Fibroblast of lung (primary cell): ENCODE measurements around the gene MSI2. TPM values are rescaled to one million over a fixed set of nuclear protein-coding genes. Genes with fewer than 3 reads are reported as not detected.

Source experiments
- DNase-seq, 2 donors: peaks; one replicate each; pipeline versions ENCODE4 v3.0.0 to v3.0.0-alpha.2; 2010; ENCODE audit warnings: low read depth in 2 of 2
- H2AFZ ChIP-seq: 2 replicates; pipeline ENCODE4 v1.5.1; 2012; ENCODE audit warnings: low read length, control low read depth, inconsistent platforms
- H3K27ac ChIP-seq: 2 replicates; pipeline ENCODE4 v1.5.1; 2011; ENCODE audit warnings: low read length, control low read depth; ENCODE audit not compliant: insufficient read depth
- H3K27me3 ChIP-seq: 2 replicates; pipeline ENCODE4 v1.5.1; 2011; ENCODE audit warnings: mild to moderate bottlenecking, low read length; ENCODE audit not compliant: control insufficient read depth, insufficient read depth
- H3K36me3 ChIP-seq: 2 replicates; pipeline ENCODE4 v1.5.1; 2011; ENCODE audit warnings: low read length; ENCODE audit not compliant: control insufficient read depth, insufficient read depth
- H3K4me1 ChIP-seq: 2 replicates; pipeline ENCODE4 v1.5.1; 2011; ENCODE audit warnings: low read length; ENCODE audit not compliant: control insufficient read depth, insufficient read depth; ENCODE audit errors: extremely low read depth
- H3K4me2 ChIP-seq: 2 replicates; pipeline ENCODE4 v1.5.1; 2011; ENCODE audit warnings: low read length, control low read depth; ENCODE audit not compliant: insufficient read depth; ENCODE audit errors: extremely low read depth
- H3K4me3 ChIP-seq, 4 experiments: fragments of 200-600 bp in 1 of 4; sonication (generic) in 1 of 4; replicated peaks in 1 of 4; 2 replicates each; pipeline ENCODE4 v1.5.1; 2011 to 2016; ENCODE audit warnings: low read length in 4 of 4, low read depth in 3 of 4, mild to moderate bottlenecking in 3 of 4, control low read depth in 2 of 4, inconsistent platforms in 1 of 4, mixed read lengths in 1 of 4; ENCODE audit not compliant: insufficient read depth in 1 of 4; ENCODE audit errors: control extremely low read depth in 1 of 4
- H3K79me2 ChIP-seq: 2 replicates; pipeline ENCODE4 v1.5.1; 2012; ENCODE audit warnings: mild to moderate bottlenecking, low read length, inconsistent platforms; ENCODE audit not compliant: control insufficient read depth, insufficient read depth
- H3K9ac ChIP-seq: 2 replicates; pipeline ENCODE4 v1.5.1; 2011; ENCODE audit warnings: mild to moderate bottlenecking, low read length, control low read depth; ENCODE audit not compliant: insufficient read depth
- H3K9me3 ChIP-seq: 2 replicates; pipeline ENCODE4 v1.5.1; 2012; ENCODE audit warnings: low read depth, low read length; ENCODE audit not compliant: control insufficient read depth, insufficient read depth
- H4K20me1 ChIP-seq: 2 replicates; pipeline ENCODE4 v1.5.1; 2011; ENCODE audit warnings: low read length; ENCODE audit not compliant: control insufficient read depth, insufficient read depth; ENCODE audit errors: extremely low read depth
- EZH2 ChIP-seq: IDR thresholded peaks from 2 replicates; pipeline ENCODE4 v1.5.1; 2012; ENCODE audit warnings: low read length, control low read depth, mild to moderate bottlenecking; ENCODE audit errors: missing control alignments
- polyA plus RNA-seq, 2 donors: library from polyadenylated mRNA; depleted of rRNA in 1 of 2; stranded (reverse) in 1 of 2; unstranded in 1 of 2; fragments of >200 nt; gene quantifications; 2 replicates each; pipeline ENCODE4 v1.2.1, GENCODE V29; 2011 to 2012; ENCODE audit warnings: missing spikeins in 1 of 2
- total RNA-seq: library from RNA; depleted of rRNA; stranded (reverse); fragments of >200 nt; gene quantifications from 2 replicates; pipeline ENCODE4 v1.2.1, GENCODE V29; 2014
- TF ChIP-seq, protein P1 (sequence below), 2 donors: IDR thresholded peaks in 1 of 2; conservative IDR thresholded peaks in 1 of 2; 1 replicate in 1 of 2; 2 replicates in 1 of 2; pipeline ENCODE4 v1.5.1; 2011 to 2012; ENCODE audit warnings: low read length in 2 of 2, control low read depth in 1 of 2, inconsistent platforms in 1 of 2, low read depth in 1 of 2, mild to moderate bottlenecking in 1 of 2

The MSI2 gene
- total and polyA plus RNA-seq, 2 donors (not counting 1 experiment from before 2014, with no cell fraction given) = 6.8 to 14.2 TPM

DNA sequence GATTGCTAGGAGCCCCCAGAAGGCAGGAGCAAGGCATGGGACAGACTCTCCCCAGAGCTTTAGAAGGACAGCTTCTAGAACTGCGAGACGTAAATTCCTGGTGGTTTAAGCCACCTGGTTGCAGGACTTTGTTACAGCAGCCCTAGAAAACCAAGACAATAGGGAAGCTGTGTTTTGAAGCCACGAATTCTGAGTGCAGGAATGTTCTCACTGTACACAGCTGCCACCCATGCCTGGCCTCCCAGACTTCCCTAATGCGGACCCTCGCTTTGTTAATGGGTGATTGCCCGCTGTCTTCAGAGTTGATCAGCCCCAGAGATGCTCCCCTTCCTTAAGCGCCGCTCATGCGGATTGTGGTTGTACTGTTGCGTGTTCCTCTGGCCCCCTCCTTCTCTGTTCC is 177.1 kb downstream of the MSI2 start:
- H3K27me3 ChIP-seq = no peaks in the 10 kb centered on the region
- no peak overlapping the region for H3K4me3 ChIP-seq
- TF ChIP-seq, protein P1, sequence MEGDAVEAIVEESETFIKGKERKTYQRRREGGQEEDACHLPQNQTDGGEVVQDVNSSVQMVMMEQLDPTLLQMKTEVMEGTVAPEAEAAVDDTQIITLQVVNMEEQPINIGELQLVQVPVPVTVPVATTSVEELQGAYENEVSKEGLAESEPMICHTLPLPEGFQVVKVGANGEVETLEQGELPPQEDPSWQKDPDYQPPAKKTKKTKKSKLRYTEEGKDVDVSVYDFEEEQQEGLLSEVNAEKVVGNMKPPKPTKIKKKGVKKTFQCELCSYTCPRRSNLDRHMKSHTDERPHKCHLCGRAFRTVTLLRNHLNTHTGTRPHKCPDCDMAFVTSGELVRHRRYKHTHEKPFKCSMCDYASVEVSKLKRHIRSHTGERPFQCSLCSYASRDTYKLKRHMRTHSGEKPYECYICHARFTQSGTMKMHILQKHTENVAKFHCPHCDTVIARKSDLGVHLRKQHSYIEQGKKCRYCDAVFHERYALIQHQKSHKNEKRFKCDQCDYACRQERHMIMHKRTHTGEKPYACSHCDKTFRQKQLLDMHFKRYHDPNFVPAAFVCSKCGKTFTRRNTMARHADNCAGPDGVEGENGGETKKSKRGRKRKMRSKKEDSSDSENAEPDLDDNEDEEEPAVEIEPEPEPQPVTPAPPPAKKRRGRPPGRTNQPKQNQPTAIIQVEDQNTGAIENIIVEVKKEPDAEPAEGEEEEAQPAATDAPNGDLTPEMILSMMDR (conservative IDR thresholded peaks at IDR 0.05 in 1 of 2, IDR thresholded peaks at IDR 0.05 in 1 of 2; ENCODE audit: low read depth in 1 of 2, low read length in 2 of 2) = no peak
- TF ChIP-seq EZH2 = no peak
- H3K9me3 ChIP-seq = no peaks in the 10 kb centered on the region
- DNase-seq = no peak
- no peak overlapping the region for H2AFZ ChIP-seq
- H3K36me3 ChIP-seq = no peaks in the 10 kb centered on the region
- H3K4me1 ChIP-seq = no peaks in the 10 kb centered on the region
- no peak overlapping the region for H3K9ac ChIP-seq
- H4K20me1 ChIP-seq = no peaks in the 10 kb centered on the region
- H3K4me2 ChIP-seq = no peak overlapping the region
- no peak overlapping the region for H3K27ac ChIP-seq
- H3K79me2 ChIP-seq = no peaks in the 10 kb centered on the region

- H3K27me3 ChIP-seq = no peaks in the 10 kb centered on the region
- H3K79me2 ChIP-seq = no peaks in the 10 kb centered on the region
- no peak overlapping the region for H2AFZ ChIP-seq
- no peaks in the 10 kb centered on the region for H4K20me1 ChIP-seq
- no peaks in the 10 kb centered on the region for H3K4me1 ChIP-seq
- H3K36me3 ChIP-seq = no peaks in the 10 kb centered on the region
- no peak for DNase-seq
- no peak overlapping the region for H3K4me3 ChIP-seq
- H3K4me2 ChIP-seq = no peak overlapping the region
- H3K9me3 ChIP-seq = no peaks in the 10 kb centered on the region
- no peak overlapping the region for H3K9ac ChIP-seq
- H3K27ac ChIP-seq = no peak overlapping the region
- TF ChIP-seq, protein P1 (conservative IDR thresholded peaks at IDR 0.05 in 1 of 2, IDR thresholded peaks at IDR 0.05 in 1 of 2; ENCODE audit: low read depth in 1 of 2, low read length in 2 of 2) = no peak
- TF ChIP-seq EZH2 = no peak
These were observed 178.0 kb downstream of the MSI2 start for GRCh38 chr17:57434361-57434760.

DNA sequence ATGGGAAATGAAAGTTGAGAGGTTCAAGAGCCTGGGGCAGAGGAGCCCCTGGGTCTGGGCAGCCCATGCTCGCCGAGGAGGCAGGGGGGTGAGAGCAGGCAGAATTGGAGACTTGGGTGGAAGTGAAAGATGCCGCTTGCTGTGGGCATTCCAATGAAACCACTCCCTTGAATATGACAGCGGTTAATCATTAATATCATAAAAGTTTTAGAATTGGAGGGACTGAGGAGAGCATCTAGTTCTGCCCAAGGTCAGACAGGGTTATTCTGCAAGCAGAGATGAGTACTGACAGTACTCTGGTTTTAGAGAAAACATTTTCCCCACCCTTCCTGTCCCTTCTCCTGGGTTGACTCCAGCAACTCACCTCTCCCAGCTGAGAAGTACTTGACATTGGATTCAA is 180.2 kb downstream of the MSI2 start:
- H3K4me1 ChIP-seq = no peaks in the 10 kb centered on the region

More for the DNA sequence above, 180.2 kb downstream of the MSI2 start:
- Histone ChIP-seq H3K9ac (no peak overlapping the region), H3K4me2 (no peak overlapping the region), H3K27ac (no peak overlapping the region), H3K4me3 (no peak overlapping the region), H4K20me1 (no peaks in the 10 kb centered on the region), H3K27me3 (no peaks in the 10 kb centered on the region), H3K79me2 (no peaks in the 10 kb centered on the region), H3K36me3 (no peaks in the 10 kb centered on the region), H3K9me3 (no peaks in the 10 kb centered on the region), H2AFZ (no peak overlapping the region)
- TF ChIP-seq, protein P1 (conservative IDR thresholded peaks at IDR 0.05 in 1 of 2, IDR thresholded peaks at IDR 0.05 in 1 of 2; ENCODE audit: low read depth in 1 of 2, low read length in 2 of 2) = no peak
- no peak for TF ChIP-seq EZH2
- no peak for DNase-seq
